Esophagus squamous epithelium (tissue), 4 donors: ENCODE results near the gene RAN.

Experiments
- POLR2A ChIP-seq, 4 donors: fragments of 450-650 bp; IDR thresholded peaks; one replicate each; pipeline ENCODE4 v1.6.1; 2017; ENCODE audit warnings: antibody characterized with exemption in 4 of 4, mild to moderate bottlenecking in 4 of 4, moderate library complexity in 3 of 4
- TF ChIP-seq, protein P1 (sequence below), 6 experiments: fragments of 450-650 bp in 4 of 6; fragments of 200-600 bp in 2 of 6; sonication (generic) in 2 of 6; IDR thresholded peaks; one replicate each; pipeline ENCODE4 v1.5.1; 2016 to 2019; ENCODE audit warnings: antibody characterized with exemption in 6 of 6, mild to moderate bottlenecking in 4 of 6, moderate library complexity in 4 of 6

DNA sequence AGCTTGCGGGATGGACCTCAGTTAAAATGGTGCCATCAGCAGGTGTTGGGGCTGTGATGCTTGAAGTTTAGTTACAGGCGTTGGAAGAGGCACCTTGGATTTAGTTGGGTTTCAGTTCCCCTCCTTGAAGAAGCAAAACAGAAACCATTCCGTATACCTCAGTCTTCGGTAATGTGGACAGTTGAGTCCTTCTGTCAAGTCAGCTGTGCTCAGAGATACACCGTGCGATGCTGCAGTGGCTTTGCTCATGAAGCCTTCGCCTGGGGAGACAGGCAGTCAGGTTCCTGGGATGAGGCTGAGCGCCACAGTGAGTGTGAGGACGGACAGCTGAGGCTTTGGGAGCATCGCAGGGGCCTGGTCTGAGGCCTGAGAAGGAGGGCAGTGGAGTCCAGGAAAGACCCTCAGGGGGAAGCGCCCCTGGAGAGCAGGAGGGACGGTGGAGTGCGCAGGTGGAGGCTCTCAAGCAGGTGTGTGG is 7.4 kb downstream of the RAN start:
- TF ChIP-seq, protein P1, sequence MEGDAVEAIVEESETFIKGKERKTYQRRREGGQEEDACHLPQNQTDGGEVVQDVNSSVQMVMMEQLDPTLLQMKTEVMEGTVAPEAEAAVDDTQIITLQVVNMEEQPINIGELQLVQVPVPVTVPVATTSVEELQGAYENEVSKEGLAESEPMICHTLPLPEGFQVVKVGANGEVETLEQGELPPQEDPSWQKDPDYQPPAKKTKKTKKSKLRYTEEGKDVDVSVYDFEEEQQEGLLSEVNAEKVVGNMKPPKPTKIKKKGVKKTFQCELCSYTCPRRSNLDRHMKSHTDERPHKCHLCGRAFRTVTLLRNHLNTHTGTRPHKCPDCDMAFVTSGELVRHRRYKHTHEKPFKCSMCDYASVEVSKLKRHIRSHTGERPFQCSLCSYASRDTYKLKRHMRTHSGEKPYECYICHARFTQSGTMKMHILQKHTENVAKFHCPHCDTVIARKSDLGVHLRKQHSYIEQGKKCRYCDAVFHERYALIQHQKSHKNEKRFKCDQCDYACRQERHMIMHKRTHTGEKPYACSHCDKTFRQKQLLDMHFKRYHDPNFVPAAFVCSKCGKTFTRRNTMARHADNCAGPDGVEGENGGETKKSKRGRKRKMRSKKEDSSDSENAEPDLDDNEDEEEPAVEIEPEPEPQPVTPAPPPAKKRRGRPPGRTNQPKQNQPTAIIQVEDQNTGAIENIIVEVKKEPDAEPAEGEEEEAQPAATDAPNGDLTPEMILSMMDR (IDR thresholded peaks at IDR 0.05), result no peak
- no peak for TF ChIP-seq POLR2A (IDR thresholded peaks at IDR 0.05)
